NT2/D1 (cell line): ENCODE data around the gene PADI2.

Source experiments
- DNase-seq: peaks from one replicate; pipeline ENCODE4 v3.0.0-alpha.2; 2011; ENCODE audit warnings: low read depth, low spot score
- H3K27me3 ChIP-seq: 2 replicates; pipeline ENCODE4 v1.6.0; 2011; ENCODE audit warnings: mild to moderate bottlenecking; ENCODE audit not compliant: insufficient read length, insufficient read depth
- H3K36me3 ChIP-seq: 2 replicates; pipeline ENCODE4 v1.6.1; 2011; ENCODE audit warnings: mild to moderate bottlenecking, low read length, mixed read lengths; ENCODE audit not compliant: insufficient read depth, insufficient read length
- H3K4me1 ChIP-seq: 2 replicates; pipeline ENCODE4 v1.5.1; 2011; ENCODE audit not compliant: insufficient read depth, insufficient read length
- H3K4me3 ChIP-seq: 2 replicates; pipeline ENCODE4 v1.5.1; 2011; ENCODE audit warnings: low read depth; ENCODE audit not compliant: insufficient read length
- H3K9ac ChIP-seq: 2 replicates; pipeline ENCODE4 v1.6.0; 2011; ENCODE audit warnings: low read depth; ENCODE audit not compliant: insufficient read length
- H3K9me3 ChIP-seq: 2 replicates; pipeline ENCODE4 v1.5.1; 2011; ENCODE audit warnings: mild to moderate bottlenecking, low read length; ENCODE audit not compliant: insufficient read depth
- SUZ12 ChIP-seq: IDR thresholded peaks from 2 replicates; pipeline ENCODE4 v1.6.1; 2011; ENCODE audit not compliant: insufficient read length, insufficient read depth; ENCODE audit errors: extremely low read depth
- YY1 ChIP-seq: IDR thresholded peaks from 2 replicates; pipeline ENCODE4 v1.6.1; 2011; ENCODE audit not compliant: insufficient read length, insufficient read depth
- ZNF274 ChIP-seq: IDR thresholded peaks from 2 replicates; pipeline ENCODE4 v1.6.1; 2011; ENCODE audit warnings: mild to moderate bottlenecking, low read depth, low read length

Gene PADI2

GRCh38 chr1:17027900-17028299, 91.4 kb downstream of the PADI2 start:
- DNase-seq: no peak
- H3K27me3 ChIP-seq: no peaks in the 10 kb centered on the region
- no peaks in the 10 kb centered on the region for H3K4me1 ChIP-seq
- no peak overlapping the region for H3K4me3 ChIP-seq
- peaks cover 76% of the 10 kb centered on the region for H3K36me3 ChIP-seq
- H3K9me3 ChIP-seq: no peaks in the 10 kb centered on the region
- H3K9ac ChIP-seq: no peak overlapping the region
- TF ChIP-seq ZNF274: no peak
- no peak for TF ChIP-seq SUZ12
- no peak for TF ChIP-seq YY1

- TF ChIP-seq ZNF274 (no peak), YY1 (no peak), SUZ12 (no peak)
- DNase-seq: no peak
- H3K9ac ChIP-seq: no peak overlapping the region
- H3K4me3 ChIP-seq: no peak overlapping the region
- no peaks in the 10 kb centered on the region for H3K27me3 ChIP-seq
- no peaks in the 10 kb centered on the region for H3K4me1 ChIP-seq
- no peaks in the 10 kb centered on the region for H3K9me3 ChIP-seq
- H3K36me3 ChIP-seq: peaks cover 76% of the 10 kb centered on the region
Measured at GRCh38 chr1:17027403-17027802, 91.8 kb downstream of the PADI2 start.

- TF ChIP-seq YY1 (no peak), SUZ12 (no peak), ZNF274 (no peak)
- no peak for DNase-seq
- Histone ChIP-seq H3K36me3 (peaks cover 88% of the 10 kb centered on the region), H3K4me3 (no peak overlapping the region), H3K27me3 (no peaks in the 10 kb centered on the region), H3K4me1 (no peaks in the 10 kb centered on the region), H3K9ac (no peak overlapping the region), H3K9me3 (no peaks in the 10 kb centered on the region)
Measured at GRCh38 chr1:17024721-17025120, 94.5 kb downstream of the PADI2 start.

GRCh38 chr1:17023573-17023972, 95.7 kb downstream of the PADI2 start:
- TF ChIP-seq YY1: no peak
- no peak for TF ChIP-seq ZNF274
- no peak for TF ChIP-seq SUZ12
- H3K4me3 ChIP-seq: no peak overlapping the region
- H3K36me3 ChIP-seq: peaks cover 89% of the 10 kb centered on the region
- no peak overlapping the region for H3K9ac ChIP-seq
- no peak for DNase-seq
- H3K9me3 ChIP-seq: no peaks in the 10 kb centered on the region
- H3K27me3 ChIP-seq: no peaks in the 10 kb centered on the region
- H3K4me1 ChIP-seq: no peaks in the 10 kb centered on the region

- H3K36me3 ChIP-seq: peaks cover 89% of the 10 kb centered on the region
Measured at GRCh38 chr1:17023102-17023501, 96.1 kb downstream of the PADI2 start.

GRCh38 chr1:17021896-17022295, 97.4 kb downstream of the PADI2 start:
- Histone ChIP-seq H3K4me3 (no peak overlapping the region), H3K9ac (no peak overlapping the region), H3K4me1 (no peaks in the 10 kb centered on the region), H3K9me3 (no peaks in the 10 kb centered on the region), H3K36me3 (peaks cover 84% of the 10 kb centered on the region), H3K27me3 (no peaks in the 10 kb centered on the region)
- no peak for DNase-seq
- TF ChIP-seq ZNF274 (no peak), YY1 (no peak), SUZ12 (no peak)

More at GRCh38 chr1:17023102-17023501, 96.1 kb downstream of the PADI2 start:
- H3K9ac ChIP-seq: no peak overlapping the region
- no peaks in the 10 kb centered on the region for H3K9me3 ChIP-seq
- no peak for DNase-seq
- no peak overlapping the region for H3K4me3 ChIP-seq
- H3K27me3 ChIP-seq: no peaks in the 10 kb centered on the region
- no peaks in the 10 kb centered on the region for H3K4me1 ChIP-seq
- no peak for TF ChIP-seq SUZ12
- TF ChIP-seq ZNF274: no peak
- TF ChIP-seq YY1: no peak

- H3K36me3 ChIP-seq: peaks cover 72% of the 10 kb centered on the region
- no peaks in the 10 kb centered on the region for H3K27me3 ChIP-seq
- no peak overlapping the region for H3K4me3 ChIP-seq
- H3K9ac ChIP-seq: no peak overlapping the region
- H3K9me3 ChIP-seq: no peaks in the 10 kb centered on the region
- no peak for TF ChIP-seq SUZ12
- TF ChIP-seq ZNF274: no peak
- no peak for TF ChIP-seq YY1
- no peaks in the 10 kb centered on the region for H3K4me1 ChIP-seq
- no peak for DNase-seq
Measured at GRCh38 chr1:17020502-17020901, 98.7 kb downstream of the PADI2 start.
